ENCODE measurements around the gene HECTD4. TPM values are rescaled to one million over a fixed set of nuclear protein-coding genes. Genes with fewer than 3 reads are reported as not detected.
A peak's percentile ranks its signal among the peaks of the same experiment; 100 is the strongest.

Gene HECTD4
- total and polyA plus RNA-seq, 2 of the 4 experiments (the other 2 are of a cell fraction), result 12.9 to 13.0 TPM

GRCh38 chr12:112419297-112420133, 37.3 kb upstream of the HECTD4 start:
- Histone ChIP-seq H2BK120ac (ENCODE audit: low read depth, low read length) (peak overlapping the region; percentile 53), H2AK9ac (replicated peaks; ENCODE audit: low read depth, low read length, poor library complexity) (peak overlapping the region; percentile 99), H3K27ac (ENCODE audit: insufficient read depth, low read length) (peak overlapping the region; percentile 92), H2AK5ac (ENCODE audit: low read depth, low read length) (peak overlapping the region; percentile 85), H3K4me2 (ENCODE audit: low read depth, low read length) (peak overlapping the region; percentile 93), H2BK20ac (ENCODE audit: low read depth, low read length) (peak overlapping the region; percentile 58; the same call in 1 of the 2 replicates), H4K91ac (ENCODE audit: insufficient read depth, low read depth, low read length) (peak overlapping the region; percentile 94), H3K9me1 (ENCODE audit: insufficient read depth, low read length) (peaks cover 5% of the 10 kb centered on the region; the same call in 1 of the 2 replicates), H3K4ac (ENCODE audit: low read depth, low read length) (peak overlapping the region; percentile 81), H3K18ac (ENCODE audit: low read depth, low read length) (peak overlapping the region; percentile 47), H2BK5ac (ENCODE audit: low read depth, low read length, poor library complexity, severe bottlenecking) (peak overlapping the region; percentile 86), H3K9me3 (ENCODE audit: control insufficient read depth, insufficient read depth, low read length) (no peaks in the 10 kb centered on the region), H3K27me3 (ENCODE audit: control insufficient read depth, insufficient read depth, low read length) (no peaks in the 10 kb centered on the region), H3K56ac (ENCODE audit: extremely low read depth, insufficient read depth, low read length) (peak overlapping the region; percentile 94), H2AFZ (replicated peaks; ENCODE audit: low read length, poor library complexity) (peak overlapping the region; percentile 98), H4K5ac (ENCODE audit: low read depth, low read length) (peak overlapping the region; percentile 54), H3K14ac (replicated peaks; ENCODE audit: low read depth, low read length) (peak overlapping the region; percentile 99), H2BK15ac (ENCODE audit: low read depth, low read length) (peak overlapping the region; percentile 23; the same call in 1 of the 3 replicates), H4K8ac (ENCODE audit: low read depth in 2 of 2, low read length in 2 of 2) (peak overlapping the region; percentile 97 to 100; a peak in 3 of 4 replicates), H3K9ac (ENCODE audit: low read depth, low read length) (peak overlapping the region; percentile 94), H3K4me3 (ENCODE audit: insufficient read depth, low read depth, low read length) (peak overlapping the region; percentile 87), H3K4me1 (ENCODE audit: control insufficient read depth, insufficient read depth, low read length) (peaks cover 7% of the 10 kb centered on the region), H4K20me1 (ENCODE audit: insufficient read depth, low read length) (peaks cover 50% of the 10 kb centered on the region), H3K23ac (ENCODE audit: low read depth, low read length) (peak overlapping the region; percentile 99), H3K36me3 (ENCODE audit: control insufficient read depth, insufficient read depth, low read length) (no peaks in the 10 kb centered on the region), H3K79me1 (ENCODE audit: low read depth in 1 of 2, low read length in 2 of 2) (peaks cover 11 to 46% of the 10 kb centered on the region in 2 experiments)
- TF ChIP-seq USF2 (IDR thresholded peaks at IDR 0.05; ENCODE audit: low read depth, low read length) (peak; percentile 52; the same call in 1 of the 2 replicates), CHD1 (IDR thresholded peaks at IDR 0.05; ENCODE audit: low read depth, low read length) (0 out of 2 replicates have a peak, but pooled peaks have one; percentile 28), SMC3 (IDR thresholded peaks at IDR 0.05; ENCODE audit: low read depth, low read length) (no peak), POLR2A (IDR thresholded peaks at IDR 0.05; ENCODE audit: low read depth, low read length) (0 out of 2 replicates have a peak, but pooled peaks have one; percentile 19), MAZ (IDR thresholded peaks at IDR 0.05; ENCODE audit: borderline replicate concordance, low read depth, low read length) (peak; percentile 60; the same call in 1 of the 2 replicates), RCOR1 (IDR thresholded peaks at IDR 0.05; ENCODE audit: insufficient replicate concordance, low read length) (peak; percentile 7), BHLHE40 (IDR thresholded peaks at IDR 0.05; ENCODE audit: low read depth, low read length) (peak; percentile 87), FOS (IDR thresholded peaks at IDR 0.05; ENCODE audit: low read depth, low read length) (peak; percentile 19; the same call in 1 of the 2 replicates), MXI1 (IDR thresholded peaks at IDR 0.05; ENCODE audit: borderline replicate concordance, low read depth, low read length) (peak; percentile 74), CEBPB (IDR thresholded peaks at IDR 0.05; ENCODE audit: low read depth, low read length) (peak; percentile 98), ELK1 (IDR thresholded peaks at IDR 0.05; ENCODE audit: borderline replicate concordance, low read depth, low read length) (no peak)
- POLR2A ChIA-PET (ENCODE audit: unreplicated experiment), result no interaction called here
- DNase-seq (peak; percentile 82), ATAC-seq (ENCODE audit: low read depth) (peak; percentile 75)
- 3% methylated on average over 19 of the region's 31 CpGs; no CpG with 5 or more reads in 1 of the 2 experiments for WGBS, 2 experiments (ENCODE audit: extremely low coverage in 2 of 2, insufficient read length in 1 of 2)
- CTCF ChIA-PET, result interaction anchor here (0.6 to 0.9 kb wide), 2 partner anchors 21 to 297 kb away, joined by 3 to 4 read pairs; no protein-coding TSS in a partner anchor
- TSS peak; percentile 55 for BruUV-seq (replicated peaks)
- dilution Hi-C loops (cut with HindIII; ENCODE audit: low sequenced_read_pairs, unreplicated experiment) (no loop called here), in situ Hi-C loops (cut with MboI; ENCODE audit: low sequenced_read_pairs) (no loop called here), intact Hi-C loops (cut with micrococcal nuclease) (no loop called here)

Measured in IMR-90 (cell line).